Activated CD4-positive, CD25-positive, alpha-beta regulatory T cell treated with anti-CD3 and anti-CD28 coated beads, Interleukin-2, amount 50 U/mL, for 72 hours (primary cell): ENCODE results near the gene SLC1A6.
A peak's percentile ranks its signal among the peaks of the same experiment; 100 is the strongest.
"Not testable (repeated sequence)": the region's sequence is repeated elsewhere in the genome, so short reads cannot be mapped to it uniquely, and the experiment has no call there.

Experiments
- DNase-seq: peaks from one replicate; pipeline ENCODE4 v3.0.0; 2021

Gene SLC1A6

DNA sequence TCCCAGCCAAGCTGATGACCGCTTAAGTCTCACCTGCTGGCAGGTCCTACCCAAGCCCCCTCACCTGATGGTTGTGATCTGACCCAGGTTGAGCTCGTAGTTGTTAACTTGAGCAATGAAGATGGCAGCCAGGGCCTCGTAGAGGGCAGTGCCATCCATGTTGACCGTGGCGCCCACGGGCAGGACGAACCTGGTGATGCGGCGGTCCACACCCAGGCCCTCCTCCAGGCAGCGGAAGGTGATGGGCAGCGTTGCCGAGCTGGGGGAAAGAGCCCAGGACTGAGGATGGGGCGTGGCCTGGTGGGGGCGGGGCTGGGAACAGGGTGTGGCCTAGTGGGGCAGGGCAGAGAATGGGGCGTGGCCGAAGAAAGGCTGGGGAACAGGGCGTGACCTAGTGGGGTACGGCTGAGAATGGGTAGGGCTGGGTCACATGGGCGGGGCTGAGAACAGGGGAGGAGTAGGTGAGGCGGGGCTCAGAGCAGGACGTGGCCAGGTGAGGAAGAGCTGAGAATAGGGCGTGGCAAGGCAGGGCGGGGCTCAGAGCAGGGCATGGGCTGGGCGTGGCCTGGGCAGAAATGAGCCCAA is 25.5 kb downstream of the SLC1A6 start:
- DNase-seq: peak; percentile 30

DNA sequence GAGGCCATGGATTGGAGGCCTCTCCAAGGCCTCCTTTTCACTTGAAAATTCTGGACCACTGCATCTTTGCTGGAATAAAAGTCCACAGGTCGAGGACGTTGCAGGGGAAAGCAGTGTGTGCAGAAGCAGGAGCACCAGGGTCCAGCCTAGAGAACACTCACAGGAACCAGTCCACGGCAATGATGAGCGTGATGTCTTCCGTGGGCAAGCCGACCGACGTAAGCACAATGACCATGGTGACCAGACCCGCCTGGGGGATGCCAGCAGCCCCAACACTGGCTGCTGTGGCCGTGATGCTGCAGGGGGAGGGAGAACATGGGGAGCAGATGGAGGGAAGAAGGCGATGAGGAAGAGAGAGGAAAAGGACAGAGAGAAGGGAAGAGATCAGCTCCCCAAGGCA is 26.9 kb downstream of the SLC1A6 start:
- no peak for DNase-seq

DNA sequence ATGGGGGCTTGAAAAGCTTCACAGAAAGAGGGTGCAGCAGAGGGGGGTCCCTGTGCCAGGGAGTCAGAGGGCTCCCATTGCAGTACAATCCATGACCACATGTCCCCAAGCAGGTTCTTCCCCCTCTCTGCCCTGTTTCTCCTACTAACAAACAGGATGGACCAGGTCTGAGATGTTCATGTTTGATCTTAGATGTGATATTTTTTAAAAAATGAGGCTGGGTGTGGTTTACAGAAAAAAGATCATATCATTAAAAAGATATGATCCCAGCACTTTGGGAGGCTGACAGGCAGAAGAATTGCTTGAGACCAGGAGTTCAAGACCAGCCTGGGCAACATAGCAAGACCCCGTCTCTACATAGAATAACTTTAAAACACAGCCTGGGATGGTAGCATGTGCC is 29.2 kb downstream of the SLC1A6 start:
- no peak for DNase-seq

DNA sequence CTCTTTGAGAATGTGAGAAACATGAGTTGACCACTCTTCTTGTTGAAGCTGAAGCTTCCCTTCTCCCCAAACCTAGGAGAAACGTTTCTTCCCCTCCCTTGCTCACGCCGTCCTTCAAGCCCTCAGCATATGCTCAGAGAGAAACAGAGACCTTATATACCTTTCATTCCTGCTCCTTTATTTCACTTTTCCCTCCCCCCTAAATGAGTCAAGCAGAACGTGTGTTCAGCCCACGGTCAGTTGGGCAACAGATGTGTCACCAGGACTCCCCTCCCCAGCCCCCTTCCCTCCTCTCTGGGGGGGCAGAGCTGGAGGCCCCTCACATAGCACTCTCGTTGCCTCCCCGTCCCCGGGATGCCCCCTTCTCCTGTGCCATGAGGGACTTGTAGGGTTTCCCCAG is 29.8 kb downstream of the SLC1A6 start:
- no peak for DNase-seq

DNA sequence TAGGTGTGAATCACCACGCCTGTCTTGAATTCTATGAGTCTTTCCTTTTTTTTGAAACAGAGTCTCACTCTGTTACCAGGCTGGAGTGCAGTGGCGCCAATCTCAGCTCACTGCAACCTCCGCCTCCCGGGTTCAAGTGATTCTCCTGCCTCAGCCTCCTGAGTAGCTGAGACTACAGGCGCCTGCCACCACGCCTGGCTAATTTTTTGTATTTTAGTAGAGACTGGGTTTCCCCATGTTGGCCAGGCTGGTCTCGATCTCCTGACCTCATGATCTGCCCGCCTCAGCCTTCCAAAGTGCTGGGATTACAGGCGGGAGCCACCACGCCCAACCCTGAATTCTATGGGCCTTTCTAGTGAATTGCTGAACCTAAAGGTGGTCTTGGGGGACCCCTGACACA is 30.3 kb downstream of the SLC1A6 start:
- DNase-seq: not testable (repeated sequence)

DNA sequence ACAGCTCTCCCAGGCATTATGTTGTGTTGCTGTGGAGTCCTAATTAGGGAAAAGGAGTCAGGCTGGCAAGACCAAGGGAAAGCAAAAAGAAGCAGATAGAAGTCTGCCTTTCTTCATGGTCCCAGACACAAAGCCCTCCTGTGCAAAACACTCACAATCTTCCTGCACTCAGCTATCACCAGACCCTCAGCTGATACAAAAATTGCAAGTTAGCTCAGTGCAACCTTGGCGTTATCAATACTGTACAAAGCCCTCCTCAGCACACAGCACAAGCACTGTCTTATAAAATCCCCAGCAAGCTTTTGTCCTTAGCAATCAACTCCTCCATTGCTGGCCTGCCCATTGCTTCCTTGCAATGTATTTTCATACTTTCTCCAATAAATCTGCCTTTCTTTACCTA is 35.2 kb downstream of the SLC1A6 start:
- no peak for DNase-seq

GRCh38 chr19:14943601-14944000 is 36.1 kb downstream of the SLC1A6 start:
- DNase-seq: no peak

- no peak for DNase-seq
Measured at GRCh38 chr19:14941189-14941588, 38.5 kb downstream of the SLC1A6 start, which contains the start of gene OR7C2. Gene OR7C2 (plus strand): TSS chr19:14941489. CDS start chr19:14941489, 0 bp downstream.

DNA sequence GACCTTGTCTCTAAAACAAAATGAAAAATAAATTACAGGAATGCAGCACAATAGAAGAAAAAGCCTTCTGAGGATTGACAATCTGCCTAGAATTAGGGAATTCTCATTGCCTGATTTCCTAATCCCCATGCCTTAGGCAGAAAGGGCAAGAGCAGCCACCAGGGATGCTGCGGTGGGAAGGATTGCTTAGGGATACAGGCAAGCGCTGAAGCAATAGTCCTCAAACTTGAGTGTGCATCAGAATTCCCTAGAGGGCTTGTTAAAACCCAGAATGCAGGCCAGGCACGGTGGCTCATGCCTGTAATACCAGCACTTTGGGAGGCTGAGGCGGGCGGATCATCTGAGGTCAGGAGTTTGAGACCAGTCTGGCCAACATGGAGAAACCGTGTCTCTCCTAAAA is 39.4 kb downstream of the SLC1A6 start:
- no peak for DNase-seq

- no peak for DNase-seq
Measured at GRCh38 chr19:14933506-14933905, 46.2 kb downstream of the SLC1A6 start.

DNA sequence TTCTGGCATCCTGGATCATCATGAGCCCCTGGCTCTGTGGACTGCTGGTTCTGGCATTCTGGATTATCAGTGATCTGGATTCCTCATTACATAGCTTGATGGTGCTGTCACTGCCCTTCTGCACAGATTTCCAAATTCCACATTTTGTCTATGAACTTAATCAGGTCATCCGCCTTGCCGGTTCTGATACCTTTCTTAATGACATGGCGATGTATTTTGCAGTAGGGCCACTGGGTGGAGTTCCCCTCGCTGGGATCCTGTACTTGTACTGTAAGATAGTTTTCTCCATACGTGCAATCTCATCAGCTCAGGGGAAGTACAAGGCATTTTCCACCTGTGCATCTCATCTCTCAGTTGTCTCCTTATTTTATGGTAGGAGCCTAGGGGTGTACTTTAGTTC is 62.8 kb downstream of the SLC1A6 start:
- DNase-seq: no peak

- DNase-seq: no peak
Measured at GRCh38 chr19:14915116-14915515, 64.5 kb downstream of the SLC1A6 start.

- DNase-seq: no peak
Measured at GRCh38 chr19:14906711-14907110, 73.0 kb downstream of the SLC1A6 start.

- DNase-seq: no peak
Measured at GRCh38 chr19:14901675-14902260, 77.9 kb downstream of the SLC1A6 start.
